Astrocyte (in vitro differentiated cells and primary cell): ENCODE data around the gene ACTN4.

Experiments used
- CTCF ChIP-seq: IDR thresholded peaks from 2 replicates; pipeline ENCODE4 v1.5.1; 2011; ENCODE audit warnings: low read depth, mild to moderate bottlenecking, inconsistent platforms, low read length, moderate library complexity; ENCODE audit not compliant: insufficient read depth
- EZH2 ChIP-seq: IDR thresholded peaks from 2 replicates; pipeline ENCODE4 v1.6.1; 2012; ENCODE audit warnings: mild to moderate bottlenecking, low read length, inconsistent platforms; ENCODE audit not compliant: insufficient read depth

GRCh38 chr19:38662537-38663155 is 15.2 kb downstream of the ACTN4 start:
- no peak for TF ChIP-seq CTCF
- no peak for TF ChIP-seq EZH2
